ENCODE results near the gene SLC44A5. TPM values are rescaled to one million over a fixed set of nuclear protein-coding genes. Genes with fewer than 3 reads are reported as not detected.
"Not testable (repeated sequence)": the region's sequence is repeated elsewhere in the genome, so short reads cannot be mapped to it uniquely, and the experiment has no call there.

The SLC44A5 gene
- total RNA-seq, 2 experiments from 2014 or later: 0.34 to 0.40 TPM

DNA sequence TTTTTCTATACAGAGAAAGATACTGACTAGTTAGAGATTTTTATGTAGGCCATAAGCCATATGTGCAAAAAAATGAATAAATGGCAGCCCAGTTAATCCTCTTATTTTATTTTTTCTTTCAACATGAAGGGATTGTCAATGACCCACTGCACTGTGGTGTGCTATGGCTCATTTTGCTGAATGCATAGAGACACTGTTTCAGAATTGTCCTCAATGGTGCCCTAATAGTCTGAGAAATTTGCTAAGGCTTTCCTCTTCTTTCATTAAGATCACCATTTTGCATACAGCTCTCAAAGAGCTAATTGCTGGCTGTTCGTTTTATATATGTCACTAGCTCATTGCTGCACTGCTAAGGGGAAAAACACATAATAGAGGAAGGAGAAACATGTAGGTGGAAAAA, 189.5 kb downstream of the SLC44A5 start:
- intact Hi-C loops (cut with micrococcal nuclease): loop anchor here (5.0 kb wide), 1 partner anchor 154 kb away; no protein-coding TSS in a partner anchor
- Mint-ChIP-seq H3K4me3 (no peak overlapping the region), H3K9me3 (no peaks in the 10 kb centered on the region), H3K27me3 (no peaks in the 10 kb centered on the region), H3K36me3 (no peaks in the 10 kb centered on the region), H3K27ac (no peak overlapping the region), H3K4me1 (ENCODE audit: low read depth) (no peaks in the 10 kb centered on the region)
- ChIA-PET CTCF (interaction anchor here (0.7 to 1.1 kb wide), 2 partner anchors 19 to 155 kb away, joined by 3 read pairs; no protein-coding TSS in a partner anchor), POLR2A (no interaction called here)
- no peak for DNase-seq

GRCh38 chr1:75415187-75415586, 195.7 kb downstream of the SLC44A5 start:
- H3K27ac Mint-ChIP-seq: no peak overlapping the region
- no peaks in the 10 kb centered on the region for H3K36me3 Mint-ChIP-seq
- POLR2A ChIA-PET: no interaction called here
- CTCF ChIA-PET: no interaction called here
- DNase-seq: no peak
- no peaks in the 10 kb centered on the region for H3K27me3 Mint-ChIP-seq
- H3K4me1 Mint-ChIP-seq (ENCODE audit: low read depth): no peaks in the 10 kb centered on the region
- H3K9me3 Mint-ChIP-seq: no peaks in the 10 kb centered on the region
- intact Hi-C loops (cut with micrococcal nuclease): no loop called here
- H3K4me3 Mint-ChIP-seq: no peak overlapping the region

DNA sequence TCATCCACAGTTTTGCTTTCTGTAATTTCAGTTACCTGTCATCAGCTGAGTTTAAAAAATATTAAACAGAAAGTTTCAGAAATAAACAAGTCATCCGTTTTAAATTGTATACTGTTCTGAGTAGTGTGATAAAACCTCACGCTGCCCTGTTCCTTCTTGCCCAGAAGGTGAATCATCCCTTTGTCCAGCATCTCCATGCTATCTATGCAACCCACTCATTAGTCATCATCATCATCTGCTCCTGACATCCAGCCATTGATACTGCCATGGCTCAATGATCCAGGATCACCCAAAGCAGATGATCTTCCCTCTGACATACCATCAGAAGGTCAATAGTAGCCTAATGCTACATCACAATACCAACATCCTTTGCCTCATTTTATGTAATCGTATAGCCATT, 198.3 kb downstream of the SLC44A5 start:
- Mint-ChIP-seq H3K27ac (no peak overlapping the region), H3K9me3 (peaks cover 4% of the 10 kb centered on the region), H3K27me3 (no peaks in the 10 kb centered on the region), H3K36me3 (no peaks in the 10 kb centered on the region), H3K4me1 (ENCODE audit: low read depth) (no peaks in the 10 kb centered on the region), H3K4me3 (no peak overlapping the region)
- DNase-seq: no peak
- intact Hi-C loops (cut with micrococcal nuclease): no loop called here
- ChIA-PET POLR2A (no interaction called here), CTCF (no interaction called here)

GRCh38 chr1:75404681-75405080, 206.2 kb downstream of the SLC44A5 start:
- H3K27ac Mint-ChIP-seq; H3K36me3 Mint-ChIP-seq; H3K4me3 Mint-ChIP-seq; POLR2A ChIA-PET; H3K4me1 Mint-ChIP-seq (ENCODE audit: low read depth); H3K27me3 Mint-ChIP-seq; intact Hi-C loops (cut with micrococcal nuclease); CTCF ChIA-PET; DNase-seq: not testable (repeated sequence)
- peaks cover 30% of the 10 kb centered on the region for H3K9me3 Mint-ChIP-seq

DNA sequence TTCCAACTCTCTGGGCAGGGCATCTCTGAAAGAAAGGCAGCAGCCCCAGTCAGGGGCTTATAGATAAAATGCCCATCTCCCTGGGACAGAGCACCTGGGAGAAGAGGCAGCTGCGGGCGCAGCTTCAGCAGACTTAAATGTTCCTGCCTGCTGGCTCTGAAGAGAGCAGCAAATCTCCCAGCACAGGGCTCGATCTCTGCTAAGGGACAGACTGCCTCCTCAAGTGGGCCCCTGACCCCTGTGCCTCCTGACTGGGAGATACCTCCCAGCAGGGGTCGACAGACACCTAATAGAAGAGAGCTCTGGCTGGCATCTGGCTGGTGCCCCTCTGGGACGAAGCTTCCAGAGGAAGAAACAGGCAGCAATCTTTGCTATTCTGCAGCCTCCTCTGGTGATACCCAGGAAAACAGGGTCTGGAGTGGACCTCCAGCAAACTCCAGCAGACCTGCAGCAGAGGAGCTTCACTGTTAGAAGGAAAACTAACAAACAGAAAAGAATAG, 207.7 kb downstream of the SLC44A5 start:
- H3K36me3 Mint-ChIP-seq; H3K27ac Mint-ChIP-seq; H3K4me3 Mint-ChIP-seq; POLR2A ChIA-PET; H3K27me3 Mint-ChIP-seq; intact Hi-C loops (cut with micrococcal nuclease); H3K4me1 Mint-ChIP-seq (ENCODE audit: low read depth); DNase-seq: not testable (repeated sequence)
- H3K9me3 Mint-ChIP-seq: peaks cover 30% of the 10 kb centered on the region
- CTCF ChIA-PET: interaction anchor here (1.2 kb wide), 1 partner anchor 19 kb away, joined by 3 read pairs; no protein-coding TSS in a partner anchor

GRCh38 chr1:75400716-75401115, 210.2 kb downstream of the SLC44A5 start:
- Mint-ChIP-seq H3K4me3 (no peak overlapping the region), H3K36me3 (no peaks in the 10 kb centered on the region), H3K27me3 (no peaks in the 10 kb centered on the region), H3K4me1 (ENCODE audit: low read depth) (no peaks in the 10 kb centered on the region), H3K9me3 (peaks cover 17% of the 10 kb centered on the region), H3K27ac (no peak overlapping the region)
- intact Hi-C loops (cut with micrococcal nuclease): no loop called here
- POLR2A ChIA-PET: no interaction called here
- DNase-seq: no peak
- CTCF ChIA-PET: no interaction called here

DNA sequence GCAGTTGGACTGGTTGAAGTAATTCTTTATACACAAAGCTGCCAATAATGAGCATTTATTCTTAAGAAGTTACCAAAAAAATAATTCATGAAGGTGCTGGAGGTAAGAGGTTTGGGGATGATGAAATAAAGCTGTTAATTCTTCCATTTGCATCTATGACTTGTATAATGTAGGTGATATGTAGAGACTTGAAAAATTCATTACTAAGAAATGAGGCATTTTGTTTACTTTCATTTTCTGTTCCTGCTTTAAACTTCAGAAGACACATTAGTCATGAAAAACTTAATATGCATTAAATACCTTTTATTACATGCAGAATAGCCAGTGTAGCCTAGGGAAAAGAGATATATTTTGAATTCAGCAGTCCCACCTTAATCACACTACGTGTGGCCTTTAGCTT, 214.2 kb downstream of the SLC44A5 start:
- Mint-ChIP-seq H3K9me3 (peaks cover 12% of the 10 kb centered on the region), H3K4me1 (ENCODE audit: low read depth) (no peaks in the 10 kb centered on the region), H3K27ac (no peak overlapping the region), H3K4me3 (no peak overlapping the region), H3K36me3 (no peaks in the 10 kb centered on the region), H3K27me3 (no peaks in the 10 kb centered on the region)
- ChIA-PET CTCF (no interaction called here), POLR2A (no interaction called here)
- DNase-seq: no peak
- intact Hi-C loops (cut with micrococcal nuclease): no loop called here

DNA sequence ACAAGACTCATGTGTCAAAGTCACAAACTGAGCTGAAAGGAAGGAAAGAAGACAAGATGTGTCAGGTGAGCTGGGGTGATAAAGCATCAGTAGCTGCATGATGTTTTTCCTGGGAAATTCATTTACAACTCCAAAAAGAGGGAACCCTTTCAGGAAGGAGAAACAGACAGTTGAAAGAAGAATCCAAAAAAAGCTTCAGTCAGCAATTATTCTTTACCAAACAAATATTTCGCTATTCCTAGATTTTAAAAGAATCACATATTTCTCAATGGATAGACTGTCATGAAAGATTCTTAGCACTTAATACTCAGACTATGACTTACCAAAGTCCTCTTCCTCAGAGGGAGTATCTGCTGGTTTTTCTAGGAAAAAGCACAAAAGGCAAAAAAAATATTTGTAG, 214.7 kb downstream of the SLC44A5 start:
- Mint-ChIP-seq H3K9me3 (peaks cover 17% of the 10 kb centered on the region), H3K4me3 (no peak overlapping the region), H3K27me3 (no peaks in the 10 kb centered on the region), H3K4me1 (ENCODE audit: low read depth) (no peaks in the 10 kb centered on the region), H3K27ac (no peak overlapping the region), H3K36me3 (no peaks in the 10 kb centered on the region)
- no peak for DNase-seq
- ChIA-PET CTCF (no interaction called here), POLR2A (no interaction called here)
- intact Hi-C loops (cut with micrococcal nuclease): no loop called here

DNA sequence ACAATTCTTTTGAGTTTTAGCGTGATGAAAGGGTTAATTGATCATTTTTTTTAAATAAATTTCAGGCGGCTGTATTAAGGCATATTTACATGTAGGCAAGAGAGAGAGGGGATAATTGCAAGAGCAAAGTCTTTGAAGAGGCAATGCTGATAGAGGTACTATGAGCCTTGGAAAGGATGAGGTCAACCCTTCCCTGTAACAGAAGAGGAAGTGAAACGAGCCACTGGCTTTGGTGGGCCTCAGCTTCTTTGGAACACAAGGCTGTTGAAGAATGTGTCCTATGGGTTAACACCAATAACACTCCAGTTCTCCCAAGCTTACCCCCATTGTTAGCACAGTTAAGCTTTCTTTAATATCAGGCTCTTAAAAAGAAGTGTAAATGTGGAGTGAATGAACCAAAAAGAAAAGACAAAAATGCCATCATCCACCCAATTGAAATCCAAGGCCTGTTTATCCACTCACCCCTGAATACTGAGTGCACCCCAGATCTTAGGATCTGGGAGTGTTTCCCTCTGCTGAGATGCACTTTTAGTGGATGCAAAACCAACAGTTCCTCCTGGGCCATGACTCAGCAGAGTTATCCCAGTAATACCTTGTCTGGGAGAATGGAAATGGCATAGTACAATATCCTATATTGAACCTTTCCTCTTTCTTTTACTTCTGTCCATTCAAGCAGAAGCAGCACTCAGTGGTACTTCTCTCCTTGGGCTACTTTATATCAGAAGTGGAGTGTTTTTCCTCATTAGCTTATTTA, 216.4 kb downstream of the SLC44A5 start:
- Mint-ChIP-seq H3K27me3 (no peaks in the 10 kb centered on the region), H3K36me3 (no peaks in the 10 kb centered on the region), H3K27ac (no peak overlapping the region), H3K4me1 (ENCODE audit: low read depth) (no peaks in the 10 kb centered on the region), H3K4me3 (no peak overlapping the region), H3K9me3 (peaks cover 29% of the 10 kb centered on the region)
- intact Hi-C loops (cut with micrococcal nuclease): no loop called here
- DNase-seq: no peak
- POLR2A ChIA-PET: no interaction called here
- CTCF ChIA-PET: no interaction called here

DNA sequence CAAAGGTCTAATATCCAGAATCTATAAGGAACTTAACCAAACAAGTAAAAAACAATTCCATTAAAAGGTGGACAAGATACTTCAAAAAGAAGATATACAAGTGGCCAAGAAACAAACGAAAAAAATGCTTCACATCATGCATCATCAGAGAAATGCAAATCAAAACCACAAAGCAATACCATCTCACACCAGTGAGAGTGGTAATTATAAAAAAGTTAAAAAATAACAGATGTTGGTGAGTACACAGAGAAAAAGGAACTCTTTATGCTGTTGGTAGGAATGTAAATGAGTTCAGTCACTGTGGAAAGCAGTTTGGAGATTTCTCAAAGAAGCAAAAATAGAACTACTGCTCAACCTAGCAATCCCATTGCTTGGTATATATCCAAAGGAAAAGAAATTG, 218.6 kb downstream of the SLC44A5 start:
- Mint-ChIP-seq H3K27me3 (no peaks in the 10 kb centered on the region), H3K36me3 (no peaks in the 10 kb centered on the region), H3K4me3 (no peak overlapping the region), H3K9me3 (peaks cover 36% of the 10 kb centered on the region), H3K4me1 (ENCODE audit: low read depth) (no peaks in the 10 kb centered on the region), H3K27ac (no peak overlapping the region)
- intact Hi-C loops (cut with micrococcal nuclease): no loop called here
- CTCF ChIA-PET: no interaction called here
- no peak for DNase-seq
- POLR2A ChIA-PET: no interaction called here

DNA sequence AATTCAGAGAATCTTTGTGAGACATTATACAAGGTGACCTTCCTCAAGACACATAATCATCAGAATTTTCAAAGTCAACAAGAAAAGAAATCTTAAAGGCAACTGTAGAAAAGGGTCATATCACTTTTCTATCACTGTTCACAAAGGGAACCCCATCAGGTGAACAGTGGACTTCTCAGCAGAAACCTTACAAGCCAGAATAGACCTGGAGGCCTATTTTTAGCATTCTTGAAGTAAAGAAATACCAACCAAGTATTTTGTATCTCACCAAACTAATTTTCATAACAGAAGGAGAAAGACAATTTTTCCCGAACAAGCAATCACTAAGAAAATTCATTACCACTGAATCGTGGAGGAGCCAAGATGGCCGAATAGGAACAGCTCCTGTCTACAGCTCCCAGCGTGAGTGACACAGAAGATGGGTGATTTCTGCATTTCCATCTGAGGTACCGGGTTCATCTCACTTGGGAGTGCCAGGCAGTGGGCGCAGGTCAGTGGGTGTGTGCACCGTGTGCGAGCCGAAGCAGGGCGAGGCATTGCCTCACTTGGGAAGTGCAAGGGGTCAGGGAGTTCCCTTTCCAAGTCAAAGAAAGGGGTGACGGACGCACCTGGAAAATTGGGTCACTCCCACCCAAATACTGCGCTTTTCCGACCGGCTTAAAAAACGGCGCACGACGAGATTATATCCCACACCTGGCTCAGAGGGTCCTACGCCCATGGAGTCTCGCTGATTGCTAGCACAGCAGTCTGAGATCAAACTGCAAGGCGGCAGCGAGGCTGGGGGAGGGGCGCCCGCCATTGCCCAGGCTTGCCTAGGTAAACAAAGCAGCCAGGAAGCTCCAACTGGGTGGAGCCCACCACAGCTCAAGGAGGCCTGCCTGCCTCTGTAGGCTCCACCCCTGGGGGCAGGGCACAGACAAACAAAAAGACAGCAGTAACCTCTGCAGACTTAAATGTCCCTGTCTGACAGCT, 235.2 kb downstream of the SLC44A5 start:
- CTCF ChIA-PET; H3K9me3 Mint-ChIP-seq; intact Hi-C loops (cut with micrococcal nuclease); H3K27me3 Mint-ChIP-seq; H3K4me1 Mint-ChIP-seq (ENCODE audit: low read depth); POLR2A ChIA-PET; H3K36me3 Mint-ChIP-seq: not testable (repeated sequence)
- DNase-seq: peak; percentile 9
- H3K4me3 Mint-ChIP-seq: peak overlapping the region; percentile 90
- peak overlapping the region; percentile 91 for H3K27ac Mint-ChIP-seq

DNA sequence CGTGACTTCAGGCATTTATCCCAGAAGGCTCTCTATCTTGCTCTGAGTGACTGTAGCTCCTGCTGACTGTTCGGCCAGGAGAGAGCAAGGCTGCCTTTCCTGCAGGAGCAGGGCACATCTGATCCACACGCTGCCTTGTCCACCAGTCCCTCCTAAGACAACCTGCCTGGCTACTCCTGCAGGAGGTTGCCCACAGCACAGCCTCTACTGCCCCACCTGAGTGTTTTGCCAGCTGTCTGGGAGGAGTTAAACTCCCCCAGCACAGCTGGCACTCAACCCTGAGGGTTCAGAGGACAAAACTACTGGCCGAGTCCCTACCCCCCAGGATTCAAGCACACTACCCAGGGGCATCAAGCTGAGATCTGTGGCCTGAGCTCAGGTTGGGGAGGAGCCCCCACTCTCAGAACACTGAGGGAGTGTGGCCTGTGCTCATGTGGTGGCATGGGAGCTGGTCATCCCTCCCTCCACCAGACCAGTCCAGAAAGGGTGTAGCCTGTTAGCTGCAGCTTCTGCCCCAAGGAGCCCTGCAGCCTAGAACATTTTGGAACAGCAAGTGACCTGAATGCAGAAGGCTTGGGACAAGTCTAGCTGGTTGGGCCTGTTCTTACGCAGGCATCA, 237.3 kb downstream of the SLC44A5 start:
- no peak overlapping the region for H3K27ac Mint-ChIP-seq
- H3K9me3 Mint-ChIP-seq: peaks cover 2% of the 10 kb centered on the region
- ChIA-PET CTCF (no interaction called here), POLR2A (no interaction called here)
- no peak overlapping the region for H3K4me3 Mint-ChIP-seq
- intact Hi-C loops (cut with micrococcal nuclease): no loop called here
- DNase-seq: no peak
- H3K4me1 Mint-ChIP-seq (ENCODE audit: low read depth): no peaks in the 10 kb centered on the region
- H3K27me3 Mint-ChIP-seq: no peaks in the 10 kb centered on the region
- H3K36me3 Mint-ChIP-seq: peaks cover 2% of the 10 kb centered on the region
